ENCODE results near the gene PARD3.

- TF ChIP-seq POLR2AphosphoS5 (IDR thresholded peaks at IDR 0.05; ENCODE audit: low read depth, low read length) (no peak), TAF1 (IDR thresholded peaks at IDR 0.05; ENCODE audit: borderline replicate concordance, insufficient read depth, low read length) (no peak)
- TF ChIP-seq, protein P1, sequence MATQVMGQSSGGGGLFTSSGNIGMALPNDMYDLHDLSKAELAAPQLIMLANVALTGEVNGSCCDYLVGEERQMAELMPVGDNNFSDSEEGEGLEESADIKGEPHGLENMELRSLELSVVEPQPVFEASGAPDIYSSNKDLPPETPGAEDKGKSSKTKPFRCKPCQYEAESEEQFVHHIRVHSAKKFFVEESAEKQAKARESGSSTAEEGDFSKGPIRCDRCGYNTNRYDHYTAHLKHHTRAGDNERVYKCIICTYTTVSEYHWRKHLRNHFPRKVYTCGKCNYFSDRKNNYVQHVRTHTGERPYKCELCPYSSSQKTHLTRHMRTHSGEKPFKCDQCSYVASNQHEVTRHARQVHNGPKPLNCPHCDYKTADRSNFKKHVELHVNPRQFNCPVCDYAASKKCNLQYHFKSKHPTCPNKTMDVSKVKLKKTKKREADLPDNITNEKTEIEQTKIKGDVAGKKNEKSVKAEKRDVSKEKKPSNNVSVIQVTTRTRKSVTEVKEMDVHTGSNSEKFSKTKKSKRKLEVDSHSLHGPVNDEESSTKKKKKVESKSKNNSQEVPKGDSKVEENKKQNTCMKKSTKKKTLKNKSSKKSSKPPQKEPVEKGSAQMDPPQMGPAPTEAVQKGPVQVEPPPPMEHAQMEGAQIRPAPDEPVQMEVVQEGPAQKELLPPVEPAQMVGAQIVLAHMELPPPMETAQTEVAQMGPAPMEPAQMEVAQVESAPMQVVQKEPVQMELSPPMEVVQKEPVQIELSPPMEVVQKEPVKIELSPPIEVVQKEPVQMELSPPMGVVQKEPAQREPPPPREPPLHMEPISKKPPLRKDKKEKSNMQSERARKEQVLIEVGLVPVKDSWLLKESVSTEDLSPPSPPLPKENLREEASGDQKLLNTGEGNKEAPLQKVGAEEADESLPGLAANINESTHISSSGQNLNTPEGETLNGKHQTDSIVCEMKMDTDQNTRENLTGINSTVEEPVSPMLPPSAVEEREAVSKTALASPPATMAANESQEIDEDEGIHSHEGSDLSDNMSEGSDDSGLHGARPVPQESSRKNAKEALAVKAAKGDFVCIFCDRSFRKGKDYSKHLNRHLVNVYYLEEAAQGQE (IDR thresholded peaks at IDR 0.05; ENCODE audit: insufficient read depth in 1 of 2, low read depth in 2 of 2, low read length in 2 of 2), result no peak
Measured at GRCh38 chr10:34544400-34544799, 270.7 kb downstream of the PARD3 start.
